Measurements from ENCODE around the gene ZBTB7A. TPM values are rescaled to one million over a fixed set of nuclear protein-coding genes. Genes with fewer than 3 reads are reported as not detected.
"Not testable (repeated sequence)": the region's sequence is repeated elsewhere in the genome, so short reads cannot be mapped to it uniquely, and the experiment has no call there.

ZBTB7A gene
- total and polyA plus RNA-seq, 7 experiments from 2014 or later, result 15.3 to 76.0 (median 49.1) TPM

DNA sequence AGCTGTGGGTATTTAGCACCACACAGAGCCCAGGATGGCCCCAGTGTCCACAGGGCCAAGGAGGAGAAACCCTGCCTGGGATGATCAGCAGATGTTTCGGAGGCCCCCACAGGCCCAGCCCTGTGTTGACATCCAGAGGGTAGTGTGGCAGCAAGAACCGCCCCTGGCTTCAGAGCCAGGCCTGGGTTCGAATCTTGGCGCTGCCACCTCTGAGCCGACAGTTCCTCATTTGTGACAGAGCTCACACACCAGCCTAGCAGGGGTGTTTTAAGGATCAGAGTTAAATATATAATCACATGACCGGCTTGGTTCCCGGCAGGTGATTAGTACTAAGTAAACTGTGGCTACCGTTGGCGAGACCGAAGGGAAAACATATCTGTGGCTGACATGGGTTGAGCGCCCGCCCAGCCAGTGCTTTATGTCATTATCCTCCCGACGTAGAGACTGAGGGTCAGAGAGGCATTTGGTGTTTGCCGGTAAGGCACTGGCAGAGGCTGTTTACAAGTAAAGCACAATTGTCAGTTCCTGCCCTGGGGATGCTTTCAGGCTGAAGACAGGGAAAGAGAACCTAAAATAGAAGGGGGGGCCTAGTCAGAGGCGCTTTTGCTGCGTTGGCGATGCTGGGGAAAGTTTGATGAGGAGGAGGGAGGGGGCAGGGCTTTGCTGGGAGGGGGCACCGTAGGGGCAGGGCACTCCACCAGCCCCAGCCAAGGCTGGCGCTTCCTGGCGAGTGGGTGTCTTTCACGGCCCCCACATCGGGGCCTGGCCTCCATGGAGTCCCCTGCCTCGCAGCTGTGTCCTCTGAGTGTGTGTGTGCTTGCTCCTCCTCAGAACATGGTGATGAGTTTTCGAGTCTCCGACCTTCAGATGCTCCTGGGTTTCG, 54.4 kb downstream of the ZBTB7A start:
- ChIA-PET CTCF (no interaction called here), POLR2A (no interaction called here)
- Mint-ChIP-seq H3K4me3 (peak overlapping the region in 3 of 10 donors; percentile 6 to 19 (median 8)), H3K27ac (peak overlapping the region in 2 of 9 donors; percentile 70), H3K9me3 (peaks cover 0 to 3% (median 0%) of the 10 kb centered on the region in 11 donors), H3K36me3 (no peaks in the 10 kb centered on the region), H3K27me3 (no peaks in the 10 kb centered on the region), H3K4me1 (peaks cover 13 to 59% (median 37%) of the 10 kb centered on the region in 7 donors)
- DNase-seq (no peak), ATAC-seq (no peak)
- intact Hi-C loops (cut with micrococcal nuclease), result no loop called here
- no peaks in the 10 kb centered on the region for H3K27me3 ChIP-seq (ENCODE audit: control insufficient read depth in 2 of 2, insufficient read depth in 2 of 2, low read length in 2 of 2)
- no peak overlapping the region for H3K4me3 ChIP-seq (ENCODE audit: low read length)
- H3K9me3 ChIP-seq (ENCODE audit: control insufficient read depth in 2 of 3, low read length in 3 of 3), result no peaks in the 10 kb centered on the region
- H3K27ac ChIP-seq (ENCODE audit: low read depth, low read length), result no peak overlapping the region
- peaks cover 0 to 67% (median 0%) of the 10 kb centered on the region in 3 experiments for H3K36me3 ChIP-seq (ENCODE audit: control insufficient read depth in 2 of 3, insufficient read depth in 3 of 3, low read length in 3 of 3)
- peaks cover 26 to 35% of the 10 kb centered on the region in 2 donors for H3K4me1 ChIP-seq (ENCODE audit: control insufficient read depth in 2 of 2, insufficient read depth in 2 of 2, low read length in 2 of 2)

DNA sequence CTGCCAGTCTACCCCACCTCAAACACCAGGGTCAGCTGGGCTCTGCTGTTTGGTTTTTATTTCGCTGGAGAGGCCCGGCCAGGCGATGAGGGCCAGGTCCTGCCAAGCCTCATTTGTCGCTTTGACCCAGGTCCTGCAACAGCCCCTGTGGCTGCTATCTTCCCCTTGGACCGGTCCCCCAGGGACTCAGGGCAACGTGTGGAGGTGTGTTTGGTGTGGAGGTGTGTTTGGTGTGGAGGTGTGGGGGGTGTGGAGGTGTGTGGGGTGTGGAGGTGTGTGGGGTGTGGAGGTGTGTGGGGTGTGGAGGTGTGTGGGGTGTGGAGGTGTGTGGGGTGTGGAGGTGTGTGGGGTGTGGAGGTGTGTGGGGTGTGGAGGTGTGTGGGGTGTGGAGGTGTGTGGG, 55.3 kb downstream of the ZBTB7A start:
- H3K27me3 ChIP-seq (ENCODE audit: control insufficient read depth in 2 of 2, insufficient read depth in 2 of 2, low read length in 2 of 2); H3K9me3 Mint-ChIP-seq; ATAC-seq; H3K27ac ChIP-seq (ENCODE audit: low read depth, low read length); H3K27me3 Mint-ChIP-seq; CTCF ChIA-PET; DNase-seq; H3K27ac Mint-ChIP-seq; POLR2A ChIA-PET; intact Hi-C loops (cut with micrococcal nuclease); H3K4me3 ChIP-seq (ENCODE audit: low read length); H3K9me3 ChIP-seq (ENCODE audit: control insufficient read depth in 2 of 3, low read length in 3 of 3); H3K36me3 Mint-ChIP-seq: not testable (repeated sequence)
- Histone ChIP-seq H3K36me3 (ENCODE audit: control insufficient read depth in 2 of 3, insufficient read depth in 3 of 3, low read length in 3 of 3) (peaks cover 0 to 57% (median 0%) of the 10 kb centered on the region in 3 experiments), H3K4me1 (ENCODE audit: control insufficient read depth in 2 of 2, insufficient read depth in 2 of 2, low read length in 2 of 2) (peaks cover 26 to 35% of the 10 kb centered on the region in 2 donors)
- H3K4me3 Mint-ChIP-seq, result peak overlapping the region in 4 of 10 donors; percentile 21 to 82 (median 54)
- peaks cover 13 to 57% (median 33%) of the 10 kb centered on the region in 7 donors for H3K4me1 Mint-ChIP-seq

DNA sequence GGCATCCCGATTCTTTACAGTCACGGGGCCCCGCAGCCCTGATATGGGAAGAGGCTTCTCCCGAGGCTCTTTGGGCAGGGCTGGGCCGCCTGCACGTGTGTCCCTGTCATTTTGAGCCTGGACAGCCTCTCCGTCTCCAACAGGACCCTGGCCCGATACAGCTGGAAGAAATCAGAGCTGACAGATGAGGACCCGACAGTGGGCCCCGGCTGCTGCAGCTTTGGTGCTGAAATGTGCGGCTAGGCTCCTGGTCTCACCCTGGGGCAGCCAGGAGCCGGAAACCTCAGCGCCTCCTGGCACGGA, 55.9 kb downstream of the ZBTB7A start:
- Histone ChIP-seq H3K9me3 (ENCODE audit: control insufficient read depth in 2 of 3, low read length in 3 of 3) (no peaks in the 10 kb centered on the region), H3K4me1 (ENCODE audit: control insufficient read depth in 2 of 2, insufficient read depth in 2 of 2, low read length in 2 of 2) (peaks cover 26 to 35% of the 10 kb centered on the region in 2 donors), H3K36me3 (ENCODE audit: control insufficient read depth in 2 of 3, insufficient read depth in 3 of 3, low read length in 3 of 3) (peaks cover 0 to 51% (median 0%) of the 10 kb centered on the region in 3 experiments), H3K27me3 (ENCODE audit: control insufficient read depth in 2 of 2, insufficient read depth in 2 of 2, low read length in 2 of 2) (no peaks in the 10 kb centered on the region), H3K27ac (ENCODE audit: low read depth, low read length) (no peak overlapping the region), H3K4me3 (ENCODE audit: low read length) (no peak overlapping the region)
- peaks cover 13 to 55% (median 34%) of the 10 kb centered on the region in 7 donors for H3K4me1 Mint-ChIP-seq
- DNase-seq (no peak), ATAC-seq (no peak)
- ChIA-PET CTCF (no interaction called here), POLR2A (no interaction called here)
- no peaks in the 10 kb centered on the region for H3K36me3 Mint-ChIP-seq
- H3K4me3 Mint-ChIP-seq, result peak overlapping the region in 4 of 10 donors; percentile 9 to 82 (median 71)
- peaks cover 0 to 3% (median 0%) of the 10 kb centered on the region in 11 donors for H3K9me3 Mint-ChIP-seq
- no peak overlapping the region for H3K27ac Mint-ChIP-seq
- H3K27me3 Mint-ChIP-seq, result no peaks in the 10 kb centered on the region
- intact Hi-C loops (cut with micrococcal nuclease), result no loop called here

DNA sequence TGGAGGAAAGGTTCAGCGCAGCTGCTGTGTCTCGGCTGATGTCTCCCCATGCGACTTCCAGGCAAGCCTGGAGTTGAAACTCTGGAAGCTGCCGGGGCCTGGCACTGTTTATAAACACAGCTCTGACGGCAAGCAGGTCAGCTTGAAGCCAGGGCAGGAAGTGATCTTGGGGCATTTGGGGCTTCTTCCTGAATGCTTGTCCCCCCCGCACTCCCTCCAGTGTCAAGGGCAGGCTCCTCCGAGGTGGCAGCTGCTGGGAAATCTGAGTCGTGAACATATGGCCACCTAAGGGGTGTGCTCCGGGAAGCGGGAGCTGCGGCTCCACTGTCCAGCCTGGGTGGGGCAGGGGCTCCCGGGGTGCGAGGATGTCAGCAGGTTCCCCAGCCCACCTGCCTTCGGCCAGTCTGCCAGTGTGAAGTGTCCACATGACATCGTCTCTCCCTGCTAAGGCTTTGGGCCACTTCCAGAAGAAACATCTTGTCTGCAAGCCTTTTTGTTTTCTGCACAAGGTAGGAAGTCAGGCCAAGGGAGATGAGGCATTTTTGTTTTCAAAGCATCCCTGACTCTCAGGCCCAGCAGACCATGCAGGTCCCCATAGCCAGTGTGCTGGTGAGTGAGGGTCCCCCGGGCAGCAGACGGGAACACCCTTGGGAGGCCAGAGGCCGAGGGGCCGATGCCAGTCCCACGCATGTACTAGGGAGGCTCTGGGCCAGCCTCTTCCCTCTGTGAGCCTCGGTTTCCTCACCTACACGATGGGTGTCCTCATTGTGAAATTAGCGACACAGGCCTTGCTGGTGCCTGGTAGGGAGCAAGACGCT, 56.5 kb downstream of the ZBTB7A start:
- Histone ChIP-seq H3K36me3 (ENCODE audit: control insufficient read depth in 2 of 3, insufficient read depth in 3 of 3, low read length in 3 of 3) (peaks cover 0 to 45% (median 0%) of the 10 kb centered on the region in 3 experiments), H3K9me3 (ENCODE audit: control insufficient read depth in 2 of 3, low read length in 3 of 3) (no peaks in the 10 kb centered on the region), H3K4me1 (ENCODE audit: control insufficient read depth in 2 of 2, insufficient read depth in 2 of 2, low read length in 2 of 2) (peaks cover 26 to 35% of the 10 kb centered on the region in 2 donors), H3K27me3 (ENCODE audit: control insufficient read depth in 2 of 2, insufficient read depth in 2 of 2, low read length in 2 of 2) (no peaks in the 10 kb centered on the region), H3K4me3 (ENCODE audit: low read length) (no peak overlapping the region), H3K27ac (ENCODE audit: low read depth, low read length) (no peak overlapping the region)
- Mint-ChIP-seq H3K4me1 (peaks cover 13 to 55% (median 32%) of the 10 kb centered on the region in 7 donors), H3K27ac (peak overlapping the region in 2 of 9 donors; percentile 21 to 63), H3K36me3 (peaks cover 0 to 1% (median 0%) of the 10 kb centered on the region in 5 donors), H3K4me3 (peak overlapping the region in 8 of 10 donors; percentile 21 to 84 (median 71)), H3K9me3 (peaks cover 0 to 3% (median 0%) of the 10 kb centered on the region in 11 donors), H3K27me3 (no peaks in the 10 kb centered on the region)
- CTCF ChIA-PET, result no interaction called here
- ATAC-seq (no peak), DNase-seq (no peak)
- POLR2A ChIA-PET, result no interaction called here
- intact Hi-C loops (cut with micrococcal nuclease), result loop anchor here (5.0 to 10.0 kb wide), 5 partner anchors 112 to 462 kb away; partner anchors contain the start of genes ANKRD24 (in 1 of the 2), CHAF1A (in 1 of the 2), HDGFL2 (in 1 of the 2) and MAP2K2 (in 1 of the 2)

DNA sequence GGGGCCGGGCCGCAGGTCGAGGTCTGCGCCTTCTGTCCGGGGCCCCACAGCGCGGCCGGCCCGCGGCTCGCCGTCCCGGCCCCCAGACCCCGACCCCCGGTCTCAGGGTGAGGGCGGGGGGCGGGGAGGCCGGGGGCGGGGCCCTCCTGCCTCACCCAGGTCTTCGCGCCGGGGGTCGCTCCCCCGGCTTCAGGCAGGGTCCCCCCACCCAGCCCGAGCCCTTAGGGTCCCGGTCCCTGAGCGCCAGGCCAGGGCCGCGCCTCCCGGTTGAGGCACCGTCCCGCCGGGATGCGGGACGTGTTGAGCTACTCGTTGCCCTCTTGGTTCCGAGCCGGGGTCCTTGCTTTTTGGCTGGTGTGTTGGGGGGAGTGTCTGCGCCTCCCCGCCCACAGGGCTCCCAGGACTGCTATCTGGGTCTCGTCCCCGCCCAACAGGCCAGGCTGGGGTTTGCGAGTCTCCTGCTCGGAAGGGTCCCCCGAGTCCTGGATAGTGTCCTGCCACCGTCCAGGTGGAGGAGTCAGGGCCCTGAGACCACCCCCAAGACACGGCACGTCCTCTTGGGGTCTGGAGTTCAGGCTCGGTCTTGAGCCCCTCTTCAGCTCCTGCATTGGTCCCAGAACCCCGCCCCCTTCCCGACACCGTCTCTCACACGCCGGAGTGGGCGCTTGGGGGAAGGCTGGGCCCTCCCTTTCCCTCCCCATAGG, 58.7 kb downstream of the ZBTB7A start:
- H3K36me3 ChIP-seq (ENCODE audit: control insufficient read depth in 2 of 3, insufficient read depth in 3 of 3, low read length in 3 of 3), result peaks cover 0 to 23% (median 0%) of the 10 kb centered on the region in 3 experiments
- H3K27ac Mint-ChIP-seq, result peak overlapping the region in 8 of 9 donors; percentile 70 to 93 (median 82)
- peaks cover 0 to 3% (median 0%) of the 10 kb centered on the region in 11 donors for H3K9me3 Mint-ChIP-seq

More for the DNA sequence above, 58.7 kb downstream of the ZBTB7A start:
- Mint-ChIP-seq H3K36me3 (peaks cover 0 to 1% (median 0%) of the 10 kb centered on the region in 5 donors), H3K4me3 (peak overlapping the region; percentile 82 to 93 (median 88)), H3K27me3 (no peaks in the 10 kb centered on the region), H3K4me1 (peaks cover 13 to 41% (median 29%) of the 10 kb centered on the region in 7 donors)
- intact Hi-C loops (cut with micrococcal nuclease), result loop anchor here (1.0 to 10.0 kb wide), 16 partner anchors 18 to 464 kb away; partner anchors contain the start of genes DAPK3 (in 2 of the 2), MAP2K2 (in 2 of the 2), YJU2 (in 2 of the 2) and ZBTB7A (in 2 of the 2)
- H3K9me3 ChIP-seq (ENCODE audit: control insufficient read depth in 2 of 3, low read length in 3 of 3), result no peaks in the 10 kb centered on the region
- peak in 3 of 9 donors; percentile 13 to 48 (median 29) for DNase-seq
- H3K4me3 ChIP-seq (ENCODE audit: low read length), result peak overlapping the region; percentile 76
- ChIA-PET CTCF (interaction anchor here (0.8 to 3.1 kb wide), 2 partner anchors 20 to 23 kb away, joined by 3 to 14 read pairs; partner anchors contain the start of gene EEF2), POLR2A (interaction anchor here (0.8 to 4.0 kb wide), 12 partner anchors 17 to 576 kb away, joined by 3 to 31 read pairs (median 4); partner anchors contain the start of genes EEF2, MRPL54 and ZBTB7A)
- peak overlapping the region; percentile 75 for H3K27ac ChIP-seq (ENCODE audit: low read depth, low read length)
- ATAC-seq, result peak; percentile 0
- no peaks in the 10 kb centered on the region for H3K27me3 ChIP-seq (ENCODE audit: control insufficient read depth in 2 of 2, insufficient read depth in 2 of 2, low read length in 2 of 2)
- H3K4me1 ChIP-seq (ENCODE audit: control insufficient read depth in 2 of 2, insufficient read depth in 2 of 2, low read length in 2 of 2), result peaks cover 26 to 27% of the 10 kb centered on the region in 2 donors

Data from naive thymus-derived CD4-positive, alpha-beta T cell (primary cell).